NCI-H1105 treated with DMSO at 0.1 percent for 48 hours (cell line): Measurements from ENCODE around the gene TMED4.
"Not testable (repeated sequence)": the region's sequence is repeated elsewhere in the genome, so short reads cannot be mapped to it uniquely, and the experiment has no call there.

ENCODE experiments used
- DNase-seq: peaks from one replicate; lab custom pipeline; 2025; lab: John Stamatoyannopoulos, UW

Gene TMED4

DNA sequence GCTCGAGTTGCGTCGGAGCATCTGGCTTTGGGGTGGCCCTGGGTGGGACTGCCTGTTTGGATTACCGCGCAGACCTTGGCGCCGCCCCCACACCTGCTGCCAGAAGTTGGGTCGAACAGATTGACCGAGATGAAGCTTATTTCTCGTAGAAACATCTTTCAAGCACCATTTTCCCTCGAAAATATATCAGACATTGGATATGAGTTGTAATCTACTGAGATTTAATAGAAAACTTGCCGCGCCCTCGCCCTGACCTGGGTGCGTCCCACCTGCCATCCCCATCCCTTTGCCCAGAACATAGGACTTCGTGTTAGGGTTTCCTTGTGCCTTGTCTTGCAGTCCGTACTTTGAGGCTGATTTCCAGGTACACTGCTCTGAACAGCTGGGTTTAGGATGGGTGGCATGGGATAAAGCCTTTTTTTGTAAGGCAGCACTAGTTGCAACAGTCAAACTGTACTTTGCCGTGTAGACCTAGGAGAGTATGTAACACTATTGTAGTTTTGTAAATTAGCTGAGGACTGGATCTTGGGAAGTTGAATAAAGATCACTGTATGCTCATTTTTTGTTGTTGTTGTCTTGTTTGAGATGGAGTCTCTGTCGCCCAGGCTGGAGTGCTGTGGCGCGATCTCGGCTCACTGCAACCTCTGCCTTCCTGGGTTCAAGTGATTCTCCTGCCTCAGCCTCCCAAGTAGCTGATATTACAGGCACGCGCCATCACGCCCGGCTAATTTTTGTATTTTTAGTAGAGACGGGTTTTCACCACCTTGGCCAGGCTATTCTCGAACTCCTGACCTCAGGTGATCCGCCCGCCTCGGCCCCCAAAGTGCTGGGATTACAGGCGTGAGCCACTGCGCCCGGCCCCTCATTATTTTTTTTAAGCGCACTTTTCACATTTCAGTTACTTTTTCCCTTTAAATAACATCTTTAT is 25.4 kb upstream of the TMED4 start:
- DNase-seq, result peak; percentile 33

GRCh38 chr7:44606341-44607140 is 24.5 kb upstream of the TMED4 start, which contains the start of gene OGDH:
TSS of gene OGDH (plus strand) at chr7:44606627. CDS start at chr7:44624344, 17,717 bp downstream.
- peak; percentile 98 for DNase-seq

DNA sequence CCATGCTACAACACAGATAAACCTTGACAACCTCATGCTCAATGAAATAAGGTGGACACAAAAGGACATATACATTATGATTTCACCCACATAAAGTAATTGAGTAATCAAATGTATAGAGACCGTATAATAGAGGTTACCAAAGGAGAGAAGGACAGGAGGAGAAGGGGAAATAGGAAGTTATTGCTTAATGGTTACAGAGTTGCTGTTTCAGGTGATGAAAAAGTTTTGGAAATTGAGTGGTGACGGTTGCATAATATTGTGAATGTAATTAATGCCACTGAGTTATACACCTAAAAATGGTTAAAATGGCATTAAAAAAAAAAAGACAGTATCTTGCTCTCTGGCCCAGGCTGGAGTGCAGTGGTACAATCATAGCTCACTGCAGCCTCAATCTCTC is 22.9 kb upstream of the TMED4 start:
- DNase-seq, result no peak

- DNase-seq, result no peak
These were observed 21.2 kb upstream of the TMED4 start for GRCh38 chr7:44603193-44603592.

DNA sequence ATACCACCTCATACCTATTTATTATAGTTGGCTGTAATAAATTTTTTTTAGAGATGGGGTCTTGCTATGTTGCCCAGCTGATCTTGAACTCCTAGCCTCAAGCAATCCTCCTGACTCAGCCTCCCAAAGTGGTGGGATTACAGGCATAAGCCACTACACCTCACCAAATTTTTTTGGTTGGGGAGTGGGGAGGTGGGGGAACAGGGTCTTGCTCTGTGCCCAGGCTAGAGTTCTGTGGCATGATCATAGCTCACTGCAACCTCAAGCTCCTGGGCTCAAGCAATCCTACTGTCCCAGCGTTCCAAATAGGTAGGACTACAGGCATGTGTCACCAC is 20.5 kb upstream of the TMED4 start:
- no peak for DNase-seq

- DNase-seq, result no peak
These were observed 17.2 kb upstream of the TMED4 start for GRCh38 chr7:44599222-44599621.

GRCh38 chr7:44597181-44597580 is 15.2 kb upstream of the TMED4 start:
- not testable (repeated sequence) for DNase-seq

- DNase-seq, result no peak
These were observed 14.1 kb upstream of the TMED4 start for GRCh38 chr7:44595934-44596635.

GRCh38 chr7:44590910-44591309 is 8.9 kb upstream of the TMED4 start:
- no peak for DNase-seq

GRCh38 chr7:44587843-44588711 is 6.0 kb upstream of the TMED4 start:
- peak; percentile 46 for DNase-seq

DNA sequence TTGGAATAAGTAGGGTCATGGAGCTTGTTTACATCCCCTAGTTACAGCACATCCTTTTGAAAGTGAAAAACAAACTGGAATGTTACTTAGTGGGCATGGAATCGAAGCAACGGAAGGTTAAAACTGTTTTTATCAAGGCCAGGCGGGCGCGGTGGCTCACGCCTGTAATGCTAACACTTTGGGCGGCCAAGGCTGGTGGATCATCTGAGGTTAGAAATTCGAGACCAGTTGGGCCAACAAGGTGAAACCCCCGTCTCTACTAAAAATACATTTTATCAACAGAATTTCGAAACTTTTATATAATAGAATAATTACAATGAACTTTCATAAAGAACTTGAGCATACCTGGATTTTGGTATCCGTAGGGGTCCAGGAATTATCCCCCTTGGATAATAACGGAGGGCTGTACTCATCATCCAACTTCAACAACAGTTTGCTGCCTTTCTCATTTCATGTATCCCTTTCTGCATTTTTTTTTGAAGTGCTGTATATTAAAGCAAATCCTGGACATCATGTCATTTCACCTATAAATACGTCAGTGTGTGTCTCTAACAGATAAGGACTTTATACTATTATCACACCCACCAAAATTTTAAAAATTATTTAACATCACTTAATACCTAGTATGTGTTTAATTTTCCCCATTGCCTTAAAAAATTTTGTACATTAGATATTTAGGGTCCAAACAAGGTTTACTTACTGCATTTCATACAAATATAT is 1.3 kb upstream of the TMED4 start:
- DNase-seq, result no peak

DNA sequence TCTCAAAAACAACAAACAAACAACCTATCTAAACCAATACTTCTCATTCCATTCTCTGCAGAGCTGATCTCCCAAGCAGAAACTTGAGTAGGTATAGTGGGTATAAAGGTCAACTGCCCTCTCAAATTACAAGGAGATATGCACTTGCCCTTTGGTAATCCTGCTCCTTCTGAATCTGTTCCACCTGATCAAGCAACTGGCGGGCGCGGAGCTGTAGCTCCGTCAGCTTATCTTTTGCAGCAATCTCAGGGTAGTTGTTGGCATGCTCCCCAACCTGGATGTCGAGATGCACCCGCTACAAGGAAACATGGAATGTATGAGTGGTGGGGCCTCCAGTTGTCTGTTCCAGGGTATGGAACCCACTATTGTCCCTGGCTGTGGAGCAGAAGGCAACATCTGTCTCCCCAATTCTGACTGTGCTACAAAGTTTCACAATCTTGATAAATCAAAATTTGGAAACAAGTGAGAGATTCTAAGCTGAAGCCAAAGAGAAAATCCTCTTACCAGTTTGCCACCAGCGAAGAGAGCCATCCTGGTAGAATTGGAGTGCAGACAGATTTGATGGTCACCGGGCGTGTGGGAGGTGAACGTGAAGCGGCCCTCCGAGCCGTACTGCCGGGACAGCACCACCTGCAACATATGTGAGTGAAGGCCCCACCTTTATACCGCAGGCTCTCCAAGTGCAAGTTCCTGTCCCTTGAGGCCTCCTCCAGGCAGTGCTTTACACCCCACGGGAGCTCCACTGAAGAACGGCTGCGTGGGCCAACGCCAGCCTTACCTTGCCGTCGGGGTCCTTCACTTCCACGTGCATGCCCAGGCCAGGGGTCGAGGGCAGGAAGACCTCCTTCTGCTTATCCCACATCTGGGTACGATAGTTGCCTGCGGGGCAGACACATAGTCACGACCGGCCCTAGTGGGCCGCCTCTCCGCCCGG is 819 bp downstream of the TMED4 start:
- peak; percentile 28 for DNase-seq

DNA sequence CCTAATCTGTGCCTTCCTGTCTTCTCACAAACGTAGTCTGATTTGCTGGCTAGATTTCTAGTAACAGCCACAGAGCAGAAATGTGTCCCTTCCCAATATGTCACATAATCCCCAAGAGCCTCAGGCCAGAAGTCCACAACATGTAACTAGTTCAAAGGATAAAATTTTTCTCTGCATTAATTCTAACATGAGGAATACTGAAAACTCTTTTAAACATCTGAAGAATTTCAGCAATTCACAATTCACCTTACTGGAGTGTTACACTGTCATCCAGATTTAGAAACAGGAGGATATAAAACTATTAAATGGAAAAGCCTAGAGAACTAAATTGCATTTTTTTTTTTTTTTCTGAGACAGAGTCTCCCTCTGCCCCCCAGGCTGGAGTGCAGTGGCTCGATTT is 5.8 kb downstream of the TMED4 start:
- DNase-seq, result no peak

GRCh38 chr7:44575054-44575453 is 7.0 kb downstream of the TMED4 start:
- no peak for DNase-seq

DNA sequence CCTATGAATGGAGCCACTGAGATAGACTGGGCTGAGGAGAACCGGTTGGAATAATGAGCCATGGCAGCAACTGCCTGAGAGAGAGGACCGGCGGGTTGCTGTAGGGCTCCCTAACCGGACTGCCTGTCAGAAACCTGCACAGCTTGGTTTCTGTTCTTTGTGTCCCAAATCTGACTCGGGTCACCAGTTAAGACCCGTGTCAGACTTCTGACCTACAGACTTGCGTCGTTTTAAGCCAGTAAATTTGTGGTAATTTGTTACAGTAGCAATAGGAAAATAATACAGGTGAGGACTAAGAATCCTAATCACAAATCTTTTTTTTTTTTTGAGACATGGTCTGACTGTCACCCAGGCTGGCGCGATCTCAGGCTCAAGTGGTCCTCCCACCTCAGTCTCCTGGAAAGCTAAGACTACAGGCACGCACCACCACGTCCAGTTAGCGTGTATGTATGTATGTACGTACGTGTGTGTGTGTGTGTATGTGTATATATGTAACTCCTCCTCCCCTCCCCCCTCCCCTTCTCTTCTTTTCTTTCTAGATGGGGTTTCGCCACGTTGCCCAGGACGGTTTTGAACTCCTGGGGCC is 7.7 kb downstream of the TMED4 start:
- no peak for DNase-seq

DNA sequence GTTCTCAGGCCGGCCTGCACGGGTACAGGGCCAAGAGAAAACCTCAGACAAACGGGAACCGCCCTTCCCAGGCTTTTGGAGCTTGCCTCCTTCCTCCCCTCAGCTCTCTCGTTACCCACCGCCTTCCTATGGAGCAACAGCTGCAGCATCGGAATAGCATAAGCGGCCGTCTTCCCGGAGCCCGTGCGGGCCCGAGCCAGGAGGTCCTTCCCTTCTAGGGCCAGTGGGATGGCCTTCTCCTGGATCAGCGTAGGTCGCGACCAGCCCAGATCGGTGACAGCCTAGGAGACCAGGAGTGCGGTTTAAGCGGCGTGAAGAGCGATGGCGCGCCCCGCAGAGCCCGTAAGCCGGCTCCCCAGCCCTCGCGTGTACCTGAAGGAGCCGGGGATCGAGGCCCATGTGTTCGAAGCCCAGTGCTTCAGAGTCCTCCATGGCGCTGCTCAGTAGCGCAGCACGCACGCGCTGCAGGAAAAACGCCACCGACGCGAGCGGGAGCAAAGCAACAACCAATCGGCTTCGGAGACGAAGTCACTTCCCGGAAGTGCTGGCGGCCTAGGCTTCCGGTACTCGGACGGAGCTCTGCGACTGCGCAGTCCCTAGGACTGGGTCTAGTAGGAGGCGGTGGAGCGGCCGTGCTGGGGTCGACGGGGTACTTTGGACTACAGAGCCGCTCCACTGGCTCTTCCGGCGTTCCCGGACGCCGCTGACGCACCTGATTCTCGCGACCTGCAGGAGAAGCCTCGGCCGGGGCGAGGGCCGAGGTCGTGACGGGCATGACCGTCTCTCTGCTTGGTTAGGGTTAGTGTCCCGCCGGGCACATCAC is 8.4 kb downstream of the TMED4 start, which contains the start of gene DDX56:
DDX56 (minus strand) TSS at position 445 of the 823 bp plus-strand sequence; CDS start at position 432, 13 bp downstream.
- peak; percentile 93 for DNase-seq

- no peak for DNase-seq
These were observed 9.3 kb downstream of the TMED4 start for GRCh38 chr7:44572771-44573170.

DNA sequence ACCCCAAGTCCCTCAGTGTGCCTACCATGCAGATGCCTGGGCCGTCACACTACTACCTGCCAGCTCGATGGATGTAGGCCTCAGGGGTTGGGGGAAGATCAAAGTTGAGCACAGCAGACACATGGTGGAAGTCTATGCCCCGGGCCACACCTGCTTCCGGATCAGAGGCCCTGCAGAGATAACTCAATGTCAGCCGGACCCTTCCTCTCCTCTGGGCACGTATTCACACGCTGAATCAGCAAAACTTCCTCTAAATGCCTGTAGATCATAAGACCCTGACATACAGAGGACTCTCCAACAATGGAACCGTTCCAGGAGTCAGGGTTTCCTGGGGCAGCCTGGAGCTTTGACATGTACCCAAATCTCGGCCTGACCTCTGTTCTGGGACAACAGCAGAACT is 12.1 kb downstream of the TMED4 start:
- no peak for DNase-seq
